ENCODE results near the gene THG1L. TPM values are rescaled to one million over a fixed set of nuclear protein-coding genes. Genes with fewer than 3 reads are reported as not detected.

Gene THG1L
- total and polyA plus RNA-seq, 2 of the 4 experiments (the other 2 are of a cell fraction): 15.2 to 20.4 TPM

- no peaks in the 10 kb centered on the region for H3K9me1 ChIP-seq (ENCODE audit: insufficient read depth, low read length)
- TF ChIP-seq, protein P1, sequence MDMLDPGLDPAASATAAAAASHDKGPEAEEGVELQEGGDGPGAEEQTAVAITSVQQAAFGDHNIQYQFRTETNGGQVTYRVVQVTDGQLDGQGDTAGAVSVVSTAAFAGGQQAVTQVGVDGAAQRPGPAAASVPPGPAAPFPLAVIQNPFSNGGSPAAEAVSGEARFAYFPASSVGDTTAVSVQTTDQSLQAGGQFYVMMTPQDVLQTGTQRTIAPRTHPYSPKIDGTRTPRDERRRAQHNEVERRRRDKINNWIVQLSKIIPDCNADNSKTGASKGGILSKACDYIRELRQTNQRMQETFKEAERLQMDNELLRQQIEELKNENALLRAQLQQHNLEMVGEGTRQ (IDR thresholded peaks at IDR 0.05; ENCODE audit: low read depth, low read length): no peak
- no peak for TF ChIP-seq MAZ (IDR thresholded peaks at IDR 0.05; ENCODE audit: borderline replicate concordance, low read depth, low read length)
- no peak for TF ChIP-seq ELK1 (IDR thresholded peaks at IDR 0.05; ENCODE audit: borderline replicate concordance, low read depth, low read length)
- TF ChIP-seq SMC3 (IDR thresholded peaks at IDR 0.05; ENCODE audit: low read depth, low read length): no peak
- TF ChIP-seq, protein P2, sequence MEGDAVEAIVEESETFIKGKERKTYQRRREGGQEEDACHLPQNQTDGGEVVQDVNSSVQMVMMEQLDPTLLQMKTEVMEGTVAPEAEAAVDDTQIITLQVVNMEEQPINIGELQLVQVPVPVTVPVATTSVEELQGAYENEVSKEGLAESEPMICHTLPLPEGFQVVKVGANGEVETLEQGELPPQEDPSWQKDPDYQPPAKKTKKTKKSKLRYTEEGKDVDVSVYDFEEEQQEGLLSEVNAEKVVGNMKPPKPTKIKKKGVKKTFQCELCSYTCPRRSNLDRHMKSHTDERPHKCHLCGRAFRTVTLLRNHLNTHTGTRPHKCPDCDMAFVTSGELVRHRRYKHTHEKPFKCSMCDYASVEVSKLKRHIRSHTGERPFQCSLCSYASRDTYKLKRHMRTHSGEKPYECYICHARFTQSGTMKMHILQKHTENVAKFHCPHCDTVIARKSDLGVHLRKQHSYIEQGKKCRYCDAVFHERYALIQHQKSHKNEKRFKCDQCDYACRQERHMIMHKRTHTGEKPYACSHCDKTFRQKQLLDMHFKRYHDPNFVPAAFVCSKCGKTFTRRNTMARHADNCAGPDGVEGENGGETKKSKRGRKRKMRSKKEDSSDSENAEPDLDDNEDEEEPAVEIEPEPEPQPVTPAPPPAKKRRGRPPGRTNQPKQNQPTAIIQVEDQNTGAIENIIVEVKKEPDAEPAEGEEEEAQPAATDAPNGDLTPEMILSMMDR (conservative IDR thresholded peaks at IDR 0.05; ENCODE audit: low read depth, low read length): no peak
- no peak for TF ChIP-seq POLR2A (IDR thresholded peaks at IDR 0.05; ENCODE audit: low read depth, low read length)
- no peak for TF ChIP-seq NFE2L2 (IDR thresholded peaks at IDR 0.05; ENCODE audit: low read depth, low read length)
- no peak for TF ChIP-seq RAD21 (IDR thresholded peaks at IDR 0.05; ENCODE audit: low read length)
- no peak for TF ChIP-seq MAFK (IDR thresholded peaks at IDR 0.05; ENCODE audit: low read depth, low read length)
- TF ChIP-seq CHD1 (IDR thresholded peaks at IDR 0.05; ENCODE audit: low read depth, low read length): no peak
- no peak for TF ChIP-seq FOS (IDR thresholded peaks at IDR 0.05; ENCODE audit: low read depth, low read length)
- TF ChIP-seq BHLHE40 (IDR thresholded peaks at IDR 0.05; ENCODE audit: low read depth, low read length): no peak
- no peak for TF ChIP-seq RCOR1 (IDR thresholded peaks at IDR 0.05; ENCODE audit: insufficient replicate concordance, low read length)
- no peak for TF ChIP-seq MXI1 (IDR thresholded peaks at IDR 0.05; ENCODE audit: borderline replicate concordance, low read depth, low read length)
- no peak for TF ChIP-seq RFX5 (IDR thresholded peaks at IDR 0.05; ENCODE audit: low read depth, low read length)
- no peak for TF ChIP-seq CEBPB (IDR thresholded peaks at IDR 0.05; ENCODE audit: low read depth, low read length)
- in situ Hi-C loops (cut with MboI; ENCODE audit: low sequenced_read_pairs): no loop called here
- H3K4me1 ChIP-seq (ENCODE audit: control insufficient read depth, insufficient read depth, low read length): no peaks in the 10 kb centered on the region
- no peak overlapping the region for H2BK15ac ChIP-seq (ENCODE audit: low read depth, low read length)
- no peaks in the 10 kb centered on the region for H3K9me3 ChIP-seq (ENCODE audit: control insufficient read depth, insufficient read depth, low read length)
- WGBS, 2 experiments (ENCODE audit: extremely low coverage in 2 of 2, insufficient read length in 1 of 2): no CpG with 5 or more reads among the region's 1 CpG
- no peak overlapping the region for H3K4me2 ChIP-seq (ENCODE audit: low read depth, low read length)
- H2BK120ac ChIP-seq (ENCODE audit: low read depth, low read length): no peak overlapping the region
- H3K36me3 ChIP-seq (ENCODE audit: control insufficient read depth, insufficient read depth, low read length): no peaks in the 10 kb centered on the region
- H3K27me3 ChIP-seq (ENCODE audit: control insufficient read depth, insufficient read depth, low read length): no peaks in the 10 kb centered on the region
- no TSS peak for BruUV-seq (replicated peaks)
- intact Hi-C loops (cut with micrococcal nuclease): no loop called here
- H4K91ac ChIP-seq (ENCODE audit: insufficient read depth, low read depth, low read length): no peak overlapping the region
- H3K4ac ChIP-seq (ENCODE audit: low read depth, low read length): no peak overlapping the region
- no peak overlapping the region for H4K5ac ChIP-seq (ENCODE audit: low read depth, low read length)
- H3K23ac ChIP-seq (ENCODE audit: low read depth, low read length): no peak overlapping the region
- no peak overlapping the region for H3K9ac ChIP-seq (ENCODE audit: low read depth, low read length)
- H4K20me1 ChIP-seq (ENCODE audit: insufficient read depth, low read length): no peaks in the 10 kb centered on the region
- no peak overlapping the region for H2BK5ac ChIP-seq (ENCODE audit: low read depth, low read length, poor library complexity, severe bottlenecking)
- dilution Hi-C loops (cut with HindIII; ENCODE audit: low sequenced_read_pairs, unreplicated experiment): no loop called here
- no peak overlapping the region for H3K18ac ChIP-seq (ENCODE audit: low read depth, low read length)
- ATAC-seq (ENCODE audit: low read depth): no peak
- ChIA-PET CTCF (no interaction called here), POLR2A (ENCODE audit: unreplicated experiment) (no interaction called here)
- H2BK20ac ChIP-seq (ENCODE audit: low read depth, low read length): no peak overlapping the region
- no peak overlapping the region for H3K27ac ChIP-seq (ENCODE audit: insufficient read depth, low read length)
- no peak overlapping the region for H3K4me3 ChIP-seq (ENCODE audit: insufficient read depth, low read depth, low read length)
- H2AK9ac ChIP-seq (replicated peaks; ENCODE audit: low read depth, low read length, poor library complexity): no peak overlapping the region
- H2AFZ ChIP-seq (replicated peaks; ENCODE audit: low read length, poor library complexity): no peak overlapping the region
- no peak overlapping the region for H4K8ac ChIP-seq (ENCODE audit: low read depth in 2 of 2, low read length in 2 of 2)
- DNase-seq: no peak
- H3K56ac ChIP-seq (ENCODE audit: extremely low read depth, insufficient read depth, low read length): no peak overlapping the region
- H3K14ac ChIP-seq (replicated peaks; ENCODE audit: low read depth, low read length): no peak overlapping the region
- no peaks in the 10 kb centered on the region for H3K79me1 ChIP-seq (ENCODE audit: low read depth in 1 of 2, low read length in 2 of 2)
- no peak overlapping the region for H2AK5ac ChIP-seq (ENCODE audit: low read depth, low read length)
These were observed 44.0 kb upstream of the THG1L start for GRCh38 chr5:157687198-157687554.

All from IMR-90 (cell line).